Activated effector memory CD4-positive, alpha-beta T cell treated with anti-CD3 and anti-CD28 coated beads, Interleukin-2, amount 50 U/mL, for 16 hours (primary cell): ENCODE data around the gene ALG12.
"Not testable (repeated sequence)": the region's sequence is repeated elsewhere in the genome, so short reads cannot be mapped to it uniquely, and the experiment has no call there.

Source experiments
- DNase-seq: peaks from one replicate; pipeline ENCODE4 v3.0.0-alpha.2; 2020

Gene ALG12

DNA sequence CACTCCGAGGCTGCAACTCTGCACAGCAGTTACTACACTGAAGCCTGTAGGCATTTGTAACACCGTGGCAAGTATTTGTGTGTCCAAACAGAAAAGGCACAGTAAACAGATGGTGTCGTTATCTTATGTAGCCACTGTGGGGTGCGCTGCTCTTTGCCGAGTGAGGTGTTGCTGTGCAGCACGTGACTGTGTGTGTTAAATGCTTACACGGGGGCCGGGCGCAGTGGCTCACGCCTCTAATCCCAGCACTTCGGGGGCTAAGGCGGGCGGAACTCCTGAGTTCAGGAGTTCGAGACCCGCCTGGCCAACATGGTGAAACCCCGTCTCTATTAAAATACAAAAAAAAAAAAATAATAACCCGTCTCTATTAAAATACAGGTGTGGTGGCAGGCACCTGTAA lies 53.1 kb downstream of the ALG12 start:
- peak; percentile 25 for DNase-seq

DNA sequence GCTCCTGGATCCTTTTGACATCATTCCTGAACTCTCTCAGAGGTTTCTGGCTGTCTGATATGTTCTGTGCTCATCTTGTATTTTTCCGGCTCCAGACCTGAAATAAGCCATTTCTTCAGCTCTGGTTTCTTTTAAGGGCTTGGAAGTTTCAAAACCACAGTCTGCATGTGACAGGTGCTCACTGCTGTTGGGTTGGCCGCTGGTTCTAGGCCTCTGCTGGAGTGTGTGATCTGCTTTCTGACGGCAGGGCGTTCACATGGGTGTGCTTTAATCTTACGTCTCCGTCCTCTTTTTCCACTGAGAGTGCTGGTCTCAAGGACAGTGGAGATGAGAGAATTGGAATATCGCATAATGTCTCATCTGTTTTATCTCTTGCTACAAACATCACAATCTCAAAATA lies 54.3 kb downstream of the ALG12 start:
- peak; percentile 52 for DNase-seq

DNA sequence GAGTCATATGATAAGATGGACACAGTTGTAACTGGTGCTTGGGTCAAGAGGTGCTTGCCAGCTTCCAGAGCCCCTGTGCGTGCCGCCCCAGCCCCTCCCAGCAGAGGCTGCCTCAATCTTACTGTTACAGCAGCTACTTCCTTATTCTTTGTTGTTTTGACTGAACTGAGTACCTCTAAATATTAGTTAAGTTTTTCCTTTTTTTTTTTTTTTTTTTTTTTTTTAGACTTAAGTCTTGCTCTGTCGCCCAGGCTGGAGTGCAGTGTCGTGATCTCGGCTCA lies 55.8 kb downstream of the ALG12 start:
- no peak for DNase-seq

DNA sequence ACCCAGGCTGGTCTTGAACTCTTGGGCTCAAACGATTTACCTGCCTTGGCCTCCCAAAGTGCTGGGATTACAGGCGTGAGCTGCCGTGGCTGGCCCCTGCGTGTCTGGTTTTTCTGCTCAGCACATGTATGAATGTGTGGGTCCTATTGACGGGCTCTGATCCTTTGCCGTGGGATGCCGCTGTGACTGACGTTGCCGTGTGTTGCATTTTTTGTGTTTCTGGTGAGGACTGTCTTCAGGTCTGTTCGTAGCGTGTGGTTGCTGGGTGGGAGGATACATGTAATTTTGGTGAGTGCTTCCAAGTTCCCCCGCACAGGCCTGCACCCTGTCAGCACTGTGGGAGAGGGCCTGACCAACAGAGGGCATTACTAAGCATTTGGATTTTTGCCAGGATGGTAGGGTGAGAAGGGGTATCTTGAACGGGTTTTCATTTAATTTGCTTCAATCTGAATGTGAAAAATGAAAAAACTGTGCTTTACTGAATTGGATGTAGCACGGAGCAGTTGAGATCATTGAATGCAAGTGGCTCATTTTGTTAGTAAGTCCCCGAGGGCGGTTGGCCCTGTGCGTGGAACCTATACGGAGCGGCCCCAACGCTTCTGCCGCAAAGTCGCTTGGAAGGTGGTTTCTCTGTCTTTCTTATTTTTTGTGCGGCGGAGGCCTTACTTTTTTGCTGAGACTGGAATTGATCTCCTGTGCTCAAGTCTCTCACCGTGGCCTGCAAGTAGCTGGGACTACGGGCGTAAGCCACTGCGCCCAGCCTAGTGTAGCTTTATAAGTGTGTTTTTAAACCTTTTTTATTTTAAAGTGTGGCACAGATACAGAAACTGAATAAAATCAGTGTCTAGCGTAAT lies 56.4 kb downstream of the ALG12 start:
- DNase-seq: peak; percentile 59

DNA sequence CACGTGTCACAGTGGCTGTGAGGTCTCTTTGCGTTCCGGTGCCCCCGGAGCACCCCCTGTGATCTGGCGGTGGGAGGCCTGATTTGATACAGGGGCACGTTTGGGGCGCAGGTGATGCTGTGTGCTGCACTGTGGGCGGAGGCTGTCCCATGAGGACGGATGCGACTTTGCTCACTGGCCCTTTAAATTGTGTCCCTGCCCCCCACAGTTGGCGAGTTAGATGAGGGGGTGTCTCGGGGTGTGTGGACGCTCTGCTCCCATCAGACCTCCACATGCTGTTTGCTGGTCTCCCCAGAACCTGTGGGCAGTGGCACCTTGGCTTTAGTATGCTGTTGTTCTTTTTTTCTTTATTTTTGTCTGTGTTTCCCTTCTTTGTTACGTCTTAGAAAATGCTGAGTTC lies 59.4 kb downstream of the ALG12 start:
- peak; percentile 54 for DNase-seq

DNA sequence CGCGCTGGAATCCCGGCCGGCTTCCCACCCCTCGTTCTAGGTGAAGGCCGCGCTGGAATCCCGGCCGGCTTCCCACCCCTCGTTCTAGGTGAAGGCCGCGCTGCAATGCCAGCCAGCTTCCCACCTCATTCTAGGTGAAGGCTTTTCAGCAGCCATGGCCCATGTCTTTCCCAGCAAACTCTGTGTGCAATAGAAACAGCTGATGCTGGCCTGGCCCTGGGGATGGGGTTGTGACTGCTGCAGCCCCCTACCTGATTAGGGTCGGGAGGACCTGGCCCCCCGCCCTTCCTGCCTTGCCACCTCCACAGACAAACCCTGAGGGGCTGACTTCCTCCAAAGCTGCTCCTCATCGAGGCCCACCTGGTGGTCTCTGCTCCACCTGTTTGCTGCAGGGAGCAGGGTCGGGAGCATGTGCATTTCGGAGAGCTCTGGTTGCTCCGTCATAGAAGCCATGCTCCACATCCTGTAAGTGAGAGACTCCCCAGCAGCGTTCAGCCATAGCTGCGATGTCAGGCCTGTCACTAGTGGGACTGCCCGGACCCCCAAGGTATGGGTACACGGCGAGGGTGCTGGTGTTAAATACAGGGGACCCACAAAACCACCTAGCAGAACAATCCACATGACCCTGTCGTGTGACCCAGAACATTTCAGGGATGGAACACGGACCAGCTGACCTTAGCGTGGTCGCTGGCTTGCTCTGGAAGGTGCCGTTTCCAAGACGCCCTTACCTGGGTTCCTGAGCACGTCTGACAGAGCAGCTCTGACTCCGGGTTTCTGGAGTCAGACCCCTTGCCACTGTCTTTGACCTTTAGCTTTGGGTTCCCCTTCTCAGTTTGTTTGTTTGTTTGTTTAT lies 61.2 kb downstream of the ALG12 start:
- DNase-seq: peak; percentile 60

DNA sequence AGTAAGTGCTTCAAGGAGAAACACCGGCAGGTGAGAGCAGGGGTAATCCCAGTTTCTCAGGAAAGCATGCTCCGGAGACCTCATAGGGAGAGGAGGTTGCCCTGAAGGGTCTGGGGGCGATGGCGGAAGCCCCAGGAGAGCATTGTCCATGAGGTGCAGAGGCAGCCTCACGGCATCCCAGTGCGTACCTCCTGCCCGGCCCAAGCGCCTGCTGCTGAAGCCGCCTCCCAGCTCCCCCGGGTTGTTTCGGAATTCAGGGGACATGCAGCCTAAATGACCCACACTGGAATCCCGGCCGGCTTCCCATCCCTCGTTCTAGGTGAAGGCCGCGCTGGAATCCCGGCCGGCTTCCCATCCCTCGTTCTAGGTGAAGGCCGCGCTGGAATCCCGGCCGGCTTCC lies 61.9 kb downstream of the ALG12 start:
- peak; percentile 47 for DNase-seq

DNA sequence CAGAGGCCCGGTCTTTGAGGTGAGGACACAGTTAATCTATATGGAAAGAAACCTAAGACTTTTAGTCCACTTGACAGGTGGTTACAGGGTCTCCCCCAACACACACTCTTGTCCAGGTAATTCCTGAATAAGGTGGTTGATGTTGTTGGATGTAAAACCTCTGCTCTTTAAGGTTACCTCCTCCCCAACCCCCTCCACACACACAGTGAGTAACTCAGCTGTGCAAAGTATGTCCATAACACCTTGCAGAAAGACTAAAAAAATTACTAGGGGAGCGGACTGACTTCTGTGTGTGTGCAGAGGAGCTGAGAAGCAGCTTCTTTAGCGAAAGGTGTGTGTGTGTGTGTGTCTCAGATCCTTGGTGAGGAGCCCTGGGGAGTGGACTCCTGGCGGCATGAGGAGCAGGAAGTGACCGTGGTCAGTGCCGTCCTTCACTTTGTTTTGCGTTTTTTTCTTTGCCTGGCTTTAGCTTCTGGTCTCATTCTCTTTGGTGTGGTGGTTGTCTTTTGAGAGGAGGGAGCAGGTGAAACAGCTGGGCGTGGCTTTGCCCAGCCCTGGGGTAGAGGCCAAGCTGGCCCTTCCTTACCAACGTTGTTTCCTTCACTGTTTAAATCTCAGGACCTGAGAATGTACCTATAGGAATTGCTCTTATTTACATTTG lies 62.9 kb downstream of the ALG12 start:
- peak; percentile 63 for DNase-seq

DNA sequence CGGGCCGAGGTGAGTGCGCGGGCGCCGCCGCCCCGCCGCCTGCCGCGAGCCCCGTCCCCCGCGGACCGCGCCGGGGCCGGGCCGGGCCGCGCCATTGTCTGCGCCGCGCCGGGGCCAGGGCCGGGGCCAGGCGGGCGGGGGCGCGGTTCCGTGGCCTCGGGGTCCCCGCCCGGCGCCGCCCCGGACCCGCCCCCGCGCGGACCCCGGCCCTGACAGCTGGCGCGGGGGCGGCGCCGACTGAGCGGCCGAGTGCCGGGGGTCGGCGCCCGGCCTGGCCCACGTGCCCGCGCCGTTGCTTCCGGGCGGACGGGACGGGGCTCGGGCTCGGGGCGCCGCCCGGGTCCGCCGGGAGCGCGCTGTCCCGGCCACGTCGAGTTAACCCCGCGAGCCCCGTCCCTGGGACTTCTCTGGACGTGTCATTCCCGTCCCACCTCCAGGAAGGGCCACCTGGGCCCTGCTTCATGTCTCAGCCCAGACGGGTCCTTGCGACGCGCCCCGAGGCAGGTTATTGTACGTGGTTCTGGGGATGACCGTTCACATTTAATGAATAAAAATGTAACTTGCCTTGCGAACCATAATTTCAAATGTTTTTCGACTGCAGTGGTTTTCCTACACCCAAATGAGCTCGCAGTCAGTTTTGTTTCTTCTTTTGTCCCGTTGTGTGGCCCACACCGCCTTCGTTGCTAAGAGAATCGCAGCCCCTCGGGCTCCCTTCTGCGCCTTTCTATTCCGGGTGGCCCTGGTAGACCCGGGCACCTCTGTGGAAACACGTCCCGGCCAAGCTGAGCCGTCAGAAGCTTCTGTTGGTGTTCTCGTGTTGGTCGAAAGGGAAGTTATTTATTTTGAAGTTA lies 64.0 kb downstream of the ALG12 start:
- DNase-seq: peak; percentile 73

DNA sequence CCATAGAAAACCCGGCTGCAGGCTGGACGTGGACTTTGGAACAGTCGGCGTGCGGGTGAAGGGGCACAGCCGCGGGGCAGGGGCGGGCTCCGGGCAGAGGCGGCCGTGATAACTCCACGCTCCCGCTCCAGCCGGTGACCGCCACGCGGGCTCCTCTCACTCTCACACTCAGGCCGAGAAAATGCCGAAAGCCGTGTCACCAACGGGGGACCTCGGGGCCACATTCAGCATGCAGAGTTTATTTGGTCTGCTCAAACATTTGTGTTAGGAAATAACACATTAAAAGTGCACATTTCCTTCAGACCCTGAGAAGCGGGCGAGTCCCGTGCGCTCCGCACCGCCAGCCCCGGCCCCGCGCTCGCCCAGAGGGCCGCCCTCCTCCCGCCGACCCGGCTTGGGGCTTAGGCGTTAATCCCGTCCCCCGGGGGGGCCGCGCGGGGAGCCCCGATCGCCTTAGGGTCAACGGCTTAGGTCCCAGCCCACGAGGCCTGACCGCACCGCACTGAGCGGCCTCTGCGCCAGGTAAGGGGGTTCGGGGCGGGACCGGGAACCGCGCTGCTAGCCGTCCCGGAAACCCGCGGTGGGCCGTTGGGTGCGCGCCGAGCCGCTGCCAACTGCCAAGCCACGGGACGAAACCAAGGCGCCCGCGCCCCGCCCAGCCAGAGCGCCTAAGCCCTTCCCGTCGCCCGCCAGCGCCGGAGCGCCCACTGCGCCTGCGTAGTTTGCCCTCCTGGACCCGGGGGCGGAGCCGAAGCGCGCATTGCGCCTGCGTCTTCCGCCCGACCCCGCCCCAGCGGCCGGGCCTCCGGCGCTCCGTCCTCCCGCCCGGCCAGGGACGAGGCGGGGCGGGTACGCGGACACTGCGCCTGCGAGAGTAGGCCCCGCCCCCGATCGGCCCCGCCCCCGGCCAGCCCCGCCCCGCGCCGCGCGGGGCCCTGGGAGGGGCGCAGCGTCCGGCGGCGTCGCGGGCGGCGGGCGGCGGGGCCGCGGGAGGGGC lies 65.0 kb downstream of the ALG12 start, which contains the start of gene ZBED4:
TSS of gene ZBED4 (plus strand) at position 947 of the 997 bp plus-strand sequence. CDS start 29,819 bp downstream, outside the sequence.
- peak; percentile 99 for DNase-seq

DNA sequence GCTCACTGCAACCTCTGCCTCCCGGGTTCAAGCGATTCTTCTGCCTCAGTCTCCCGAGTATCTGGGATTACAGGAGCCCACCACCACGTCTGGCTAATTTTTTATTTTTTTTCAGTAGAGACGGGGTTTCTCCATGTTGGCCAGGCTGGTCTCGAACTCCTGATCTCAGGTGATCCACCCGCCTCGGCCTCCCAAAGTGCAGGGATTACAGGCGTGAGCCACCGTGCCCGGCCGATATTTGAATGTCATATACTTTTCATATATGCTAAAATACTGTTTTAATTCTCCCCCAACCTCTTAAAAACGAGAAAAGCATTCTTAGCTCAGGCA lies 65.7 kb downstream of the ALG12 start:
- not testable (repeated sequence) for DNase-seq

DNA sequence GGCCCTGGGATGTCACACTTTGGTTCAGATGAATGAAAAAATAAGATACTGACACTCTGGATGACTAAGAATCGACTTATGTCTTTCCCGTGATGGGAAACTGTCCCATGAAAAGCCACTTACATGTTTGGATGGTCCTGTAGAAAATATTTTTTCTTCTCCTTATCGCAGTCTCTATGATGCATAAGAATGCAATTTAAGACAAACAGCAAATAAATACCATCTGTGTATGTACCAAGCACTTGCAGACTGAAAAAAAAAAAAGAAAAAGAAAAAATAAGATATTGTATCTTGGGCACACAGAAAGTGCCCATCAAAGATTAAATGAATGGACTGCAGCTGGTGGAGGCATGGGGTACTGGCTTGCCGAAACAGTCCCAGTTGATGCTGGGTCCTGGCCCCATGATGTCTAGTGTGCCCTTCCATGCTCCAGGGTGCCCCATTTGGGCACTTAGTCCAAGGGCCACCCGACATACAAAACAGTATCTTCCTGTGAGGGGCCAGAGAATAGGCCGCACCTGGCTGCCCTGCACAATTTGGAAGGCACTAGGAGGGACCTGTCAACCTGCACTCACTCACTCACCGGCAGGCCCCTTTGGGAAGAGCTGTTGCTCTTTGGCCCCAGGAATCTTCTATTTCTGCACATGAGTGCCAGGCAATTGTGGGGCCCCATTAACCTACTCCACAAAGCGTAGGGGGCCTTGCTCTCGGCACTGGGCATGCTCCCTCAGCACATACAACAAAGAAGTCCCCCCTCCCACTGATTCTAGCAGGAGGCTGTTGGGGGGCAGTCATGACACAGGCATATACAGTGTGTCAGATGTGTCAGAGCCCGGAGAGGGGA lies 67.1 kb downstream of the ALG12 start:
- peak; percentile 61 for DNase-seq
